ENCODE measurements around the gene AUTS2. TPM values are rescaled to one million over a fixed set of nuclear protein-coding genes. Genes with fewer than 3 reads are reported as not detected.

Gene AUTS2
- total RNA-seq, 1 donor from 2014 or later, result 9.9 TPM

- H3K27me3 ChIP-seq (ENCODE audit: control insufficient read depth, insufficient read depth, low read length), result no peaks in the 10 kb centered on the region
- no peak overlapping the region for H3K4me3 ChIP-seq (ENCODE audit: low read depth, low read length)
- DNase-seq (ENCODE audit: low read depth), result no peak
- no peaks in the 10 kb centered on the region for H3K36me3 ChIP-seq (ENCODE audit: control insufficient read depth, insufficient read depth, low read length)
- TF ChIP-seq CTCF (IDR thresholded peaks at IDR 0.05; ENCODE audit: insufficient read depth, low read length, poor library complexity, severe bottlenecking), result no peak
These were observed 429.6 kb downstream of the AUTS2 start for GRCh38 chr7:70027867-70028266.

- no peak for DNase-seq (ENCODE audit: low read depth)
- H3K27me3 ChIP-seq (ENCODE audit: control insufficient read depth, insufficient read depth, low read length), result no peaks in the 10 kb centered on the region
- H3K36me3 ChIP-seq (ENCODE audit: control insufficient read depth, insufficient read depth, low read length), result no peaks in the 10 kb centered on the region
- no peak for TF ChIP-seq CTCF (IDR thresholded peaks at IDR 0.05; ENCODE audit: insufficient read depth, low read length, poor library complexity, severe bottlenecking)
- no peak overlapping the region for H3K4me3 ChIP-seq (ENCODE audit: low read depth, low read length)
These were observed 430.3 kb downstream of the AUTS2 start for GRCh38 chr7:70028620-70029019.

- H3K27me3 ChIP-seq (ENCODE audit: control insufficient read depth, insufficient read depth, low read length), result no peaks in the 10 kb centered on the region
These were observed 431.7 kb downstream of the AUTS2 start for GRCh38 chr7:70029993-70030392.

GRCh38 chr7:70030745-70031144 lies 432.5 kb downstream of the AUTS2 start:
- Histone ChIP-seq H3K36me3 (ENCODE audit: control insufficient read depth, insufficient read depth, low read length) (no peaks in the 10 kb centered on the region), H3K4me3 (ENCODE audit: low read depth, low read length) (no peak overlapping the region), H3K27me3 (ENCODE audit: control insufficient read depth, insufficient read depth, low read length) (no peaks in the 10 kb centered on the region)
- no peak for TF ChIP-seq CTCF (IDR thresholded peaks at IDR 0.05; ENCODE audit: insufficient read depth, low read length, poor library complexity, severe bottlenecking)
- DNase-seq (ENCODE audit: low read depth), result no peak

More at GRCh38 chr7:70029993-70030392, 431.7 kb downstream of the AUTS2 start:
- Histone ChIP-seq H3K4me3 (ENCODE audit: low read depth, low read length) (no peak overlapping the region), H3K36me3 (ENCODE audit: control insufficient read depth, insufficient read depth, low read length) (no peaks in the 10 kb centered on the region)
- TF ChIP-seq CTCF (IDR thresholded peaks at IDR 0.05; ENCODE audit: insufficient read depth, low read length, poor library complexity, severe bottlenecking), result no peak
- no peak for DNase-seq (ENCODE audit: low read depth)

GRCh38 chr7:70031245-70031644 lies 433.0 kb downstream of the AUTS2 start:
- Histone ChIP-seq H3K36me3 (ENCODE audit: control insufficient read depth, insufficient read depth, low read length) (no peaks in the 10 kb centered on the region), H3K27me3 (ENCODE audit: control insufficient read depth, insufficient read depth, low read length) (no peaks in the 10 kb centered on the region), H3K4me3 (ENCODE audit: low read depth, low read length) (no peak overlapping the region)
- no peak for TF ChIP-seq CTCF (IDR thresholded peaks at IDR 0.05; ENCODE audit: insufficient read depth, low read length, poor library complexity, severe bottlenecking)
- no peak for DNase-seq (ENCODE audit: low read depth)

- TF ChIP-seq CTCF (IDR thresholded peaks at IDR 0.05; ENCODE audit: insufficient read depth, low read length, poor library complexity, severe bottlenecking), result no peak
These were observed 434.4 kb downstream of the AUTS2 start for GRCh38 chr7:70032649-70033048.

More at GRCh38 chr7:70032649-70033048, 434.4 kb downstream of the AUTS2 start:
- no peaks in the 10 kb centered on the region for H3K27me3 ChIP-seq (ENCODE audit: control insufficient read depth, insufficient read depth, low read length)
- no peak overlapping the region for H3K4me3 ChIP-seq (ENCODE audit: low read depth, low read length)
- H3K36me3 ChIP-seq (ENCODE audit: control insufficient read depth, insufficient read depth, low read length), result no peaks in the 10 kb centered on the region
- no peak for DNase-seq (ENCODE audit: low read depth)

Measured in kidney epithelial cell (primary cell).